ENCODE data around the gene MSTO1.
A peak's percentile ranks its signal among the peaks of the same experiment; 100 is the strongest.
"Not testable (repeated sequence)": the region's sequence is repeated elsewhere in the genome, so short reads cannot be mapped to it uniquely, and the experiment has no call there.

Gene MSTO1

GRCh38 chr1:155643230-155643629 lies 33.2 kb downstream of the MSTO1 start:
- Mint-ChIP-seq H3K27me3 (peaks cover 0 to 4% of the 10 kb centered on the region in 2 donors), H3K9me3 (peaks cover 9 to 12% of the 10 kb centered on the region in 2 donors), H3K4me3 (no peak overlapping the region), H3K27ac (no peak overlapping the region), H3K36me3 (peaks cover 11 to 13% of the 10 kb centered on the region in 2 donors), H3K4me1 (peaks cover 0 to 10% of the 10 kb centered on the region in 2 donors)
- ATAC-seq (replicated peaks) (no peak), DNase-seq (no peak)

GRCh38 chr1:155645034-155645598 lies 35.1 kb downstream of the MSTO1 start:
- no peak overlapping the region for H3K27ac Mint-ChIP-seq
- H3K9me3 Mint-ChIP-seq: peaks cover 11 to 13% of the 10 kb centered on the region in 2 donors
- H3K4me1 Mint-ChIP-seq: peaks cover 10 to 24% of the 10 kb centered on the region in 2 donors
- H3K4me3 Mint-ChIP-seq: no peak overlapping the region
- peaks cover 13% of the 10 kb centered on the region in 2 donors for H3K36me3 Mint-ChIP-seq
- no peak for ATAC-seq (replicated peaks)
- peaks cover 0 to 4% of the 10 kb centered on the region in 2 donors for H3K27me3 Mint-ChIP-seq
- DNase-seq: no peak

GRCh38 chr1:155645648-155646047 lies 35.6 kb downstream of the MSTO1 start:
- no peak overlapping the region for H3K4me3 Mint-ChIP-seq
- peaks cover 13% of the 10 kb centered on the region in 2 donors for H3K36me3 Mint-ChIP-seq
- H3K4me1 Mint-ChIP-seq: peaks cover 10 to 26% of the 10 kb centered on the region in 2 donors
- H3K27me3 Mint-ChIP-seq: peaks cover 0 to 4% of the 10 kb centered on the region in 2 donors
- no peak for DNase-seq
- H3K27ac Mint-ChIP-seq: no peak overlapping the region
- ATAC-seq (replicated peaks): no peak
- H3K9me3 Mint-ChIP-seq: peaks cover 12 to 13% of the 10 kb centered on the region in 2 donors

- Mint-ChIP-seq H3K27me3 (peaks cover 0 to 4% of the 10 kb centered on the region in 2 donors), H3K36me3 (peaks cover 13% of the 10 kb centered on the region in 2 donors), H3K4me3 (no peak overlapping the region), H3K4me1 (peaks cover 10 to 27% of the 10 kb centered on the region in 2 donors), H3K9me3 (peaks cover 12 to 13% of the 10 kb centered on the region in 2 donors), H3K27ac (peak overlapping the region; percentile 38)
- no peak for ATAC-seq (replicated peaks)
- DNase-seq: no peak
Observed at GRCh38 chr1:155646307-155646706, 36.3 kb downstream of the MSTO1 start.

- Mint-ChIP-seq H3K4me3 (no peak overlapping the region), H3K27ac (no peak overlapping the region), H3K9me3 (peaks cover 3% of the 10 kb centered on the region in 2 donors), H3K36me3 (peaks cover under 1 to 3% of the 10 kb centered on the region in 2 donors), H3K27me3 (peaks cover 0 to 4% of the 10 kb centered on the region in 2 donors), H3K4me1 (peaks cover 17 to 37% of the 10 kb centered on the region in 2 donors)
- ATAC-seq (replicated peaks) (peak in 1 of 2 donors; percentile 51), DNase-seq (no peak)
Observed at GRCh38 chr1:155648207-155649147, 38.5 kb downstream of the MSTO1 start.

GRCh38 chr1:155649676-155650075 lies 39.7 kb downstream of the MSTO1 start:
- ATAC-seq (replicated peaks) (peak; percentile 64 to 69), DNase-seq (no peak)
- H3K4me3 Mint-ChIP-seq: no peak overlapping the region
- peaks cover 2 to 3% of the 10 kb centered on the region in 2 donors for H3K9me3 Mint-ChIP-seq
- peaks cover 17 to 37% of the 10 kb centered on the region in 2 donors for H3K4me1 Mint-ChIP-seq
- H3K27ac Mint-ChIP-seq: peak overlapping the region; percentile 9
- peaks cover 0 to 4% of the 10 kb centered on the region in 2 donors for H3K27me3 Mint-ChIP-seq
- peaks cover 0 to 3% of the 10 kb centered on the region in 2 donors for H3K36me3 Mint-ChIP-seq

GRCh38 chr1:155650231-155650757 lies 40.3 kb downstream of the MSTO1 start:
- Mint-ChIP-seq H3K9me3 (peaks cover 2 to 3% of the 10 kb centered on the region in 2 donors), H3K4me3 (no peak overlapping the region), H3K36me3 (peaks cover 0 to 3% of the 10 kb centered on the region in 2 donors), H3K4me1 (peaks cover 17 to 37% of the 10 kb centered on the region in 2 donors), H3K27ac (peak overlapping the region; percentile 9), H3K27me3 (peaks cover 0 to 4% of the 10 kb centered on the region in 2 donors)
- ATAC-seq (replicated peaks) (no peak), DNase-seq (no peak)

- peak; percentile 47 to 58 for ATAC-seq (replicated peaks)
- Mint-ChIP-seq H3K36me3 (peaks cover 0 to 4% of the 10 kb centered on the region in 2 donors), H3K9me3 (peaks cover 2 to 3% of the 10 kb centered on the region in 2 donors), H3K4me1 (peaks cover 17 to 28% of the 10 kb centered on the region in 2 donors), H3K27ac (peak overlapping the region; percentile 31), H3K4me3 (no peak overlapping the region), H3K27me3 (no peaks in the 10 kb centered on the region)
- DNase-seq: no peak
Observed at GRCh38 chr1:155651861-155652661, 42.0 kb downstream of the MSTO1 start.

- Mint-ChIP-seq H3K27ac (no peak overlapping the region), H3K27me3 (no peaks in the 10 kb centered on the region), H3K36me3 (peaks cover 5 to 11% of the 10 kb centered on the region in 2 donors), H3K9me3 (peaks cover 2 to 3% of the 10 kb centered on the region in 2 donors), H3K4me3 (no peak overlapping the region), H3K4me1 (peaks cover 17 to 28% of the 10 kb centered on the region in 2 donors)
- DNase-seq: no peak
- ATAC-seq (replicated peaks): no peak
Observed at GRCh38 chr1:155652951-155653350, 42.9 kb downstream of the MSTO1 start.

- Mint-ChIP-seq H3K27ac (no peak overlapping the region), H3K9me3 (no peaks in the 10 kb centered on the region), H3K36me3 (peaks cover 36 to 49% of the 10 kb centered on the region in 2 donors), H3K4me3 (no peak overlapping the region), H3K4me1 (no peaks in the 10 kb centered on the region), H3K27me3 (no peaks in the 10 kb centered on the region)
- DNase-seq (no peak), ATAC-seq (replicated peaks) (no peak)
Observed at GRCh38 chr1:155657463-155657862, 47.4 kb downstream of the MSTO1 start.

- DNase-seq; ATAC-seq (replicated peaks); H3K27me3 Mint-ChIP-seq; H3K27ac Mint-ChIP-seq; H3K4me3 Mint-ChIP-seq; H3K4me1 Mint-ChIP-seq; H3K9me3 Mint-ChIP-seq: not testable (repeated sequence)
- H3K36me3 Mint-ChIP-seq: peaks cover 50 to 63% of the 10 kb centered on the region in 2 donors
Observed at GRCh38 chr1:155661239-155661638, 51.2 kb downstream of the MSTO1 start.
